ENCODE results near the gene MSH3. TPM values are rescaled to one million over a fixed set of nuclear protein-coding genes. Genes with fewer than 3 reads are reported as not detected.

The MSH3 gene
- total RNA-seq, 1 donor from 2014 or later = 13.0 TPM

- Mint-ChIP-seq H3K4me1 (ENCODE audit: unreplicated experiment) (peaks cover 15% of the 10 kb centered on the region), H3K36me3 (ENCODE audit: low read depth, unreplicated experiment) (peaks cover 5% of the 10 kb centered on the region), H3K4me3 (ENCODE audit: unreplicated experiment) (no peak overlapping the region), H3K27me3 (ENCODE audit: unreplicated experiment) (no peaks in the 10 kb centered on the region), H3K9me3 (ENCODE audit: unreplicated experiment) (no peaks in the 10 kb centered on the region), H3K27ac (ENCODE audit: unreplicated experiment) (no peak overlapping the region)
- no peak for DNase-seq (ENCODE audit: low spot score)
- TF ChIP-seq CTCF (IDR thresholded peaks at IDR 0.05; ENCODE audit: unreplicated experiment) = no peak
Measured at GRCh38 chr5:80797428-80798024, 143.1 kb downstream of the MSH3 start.

DNA sequence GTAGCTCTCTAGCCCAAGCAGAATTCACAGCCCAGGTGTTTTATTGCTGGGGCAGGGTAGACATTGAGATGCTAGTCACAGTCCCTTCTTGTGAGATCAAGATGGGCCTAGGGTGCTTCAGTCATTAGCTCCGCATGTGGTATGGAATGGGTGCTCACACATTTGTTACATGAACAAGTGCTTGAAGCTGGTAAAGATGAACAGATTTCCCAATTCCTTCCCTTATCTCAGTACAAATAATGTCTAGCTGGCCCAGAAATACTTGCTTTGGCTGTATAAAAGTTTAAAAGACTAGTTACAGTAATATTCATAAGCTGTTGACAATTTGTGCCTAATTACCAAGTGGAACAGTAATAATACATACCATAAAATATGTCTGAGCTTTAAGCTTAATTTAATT lies 143.7 kb downstream of the MSH3 start:
- Mint-ChIP-seq H3K27me3 (ENCODE audit: unreplicated experiment) (no peaks in the 10 kb centered on the region), H3K4me1 (ENCODE audit: unreplicated experiment) (peaks cover 15% of the 10 kb centered on the region), H3K9me3 (ENCODE audit: unreplicated experiment) (no peaks in the 10 kb centered on the region), H3K27ac (ENCODE audit: unreplicated experiment) (no peak overlapping the region), H3K4me3 (ENCODE audit: unreplicated experiment) (no peak overlapping the region), H3K36me3 (ENCODE audit: low read depth, unreplicated experiment) (peaks cover 11% of the 10 kb centered on the region)
- no peak for DNase-seq (ENCODE audit: low spot score)
- TF ChIP-seq CTCF (IDR thresholded peaks at IDR 0.05; ENCODE audit: unreplicated experiment) = no peak

GRCh38 chr5:80798633-80799032 lies 144.2 kb downstream of the MSH3 start:
- H3K27ac Mint-ChIP-seq (ENCODE audit: unreplicated experiment) = no peak overlapping the region
- TF ChIP-seq CTCF (IDR thresholded peaks at IDR 0.05; ENCODE audit: unreplicated experiment) = no peak
- H3K27me3 Mint-ChIP-seq (ENCODE audit: unreplicated experiment) = peaks cover 2% of the 10 kb centered on the region
- peaks cover 15% of the 10 kb centered on the region for H3K4me1 Mint-ChIP-seq (ENCODE audit: unreplicated experiment)
- no peak for DNase-seq (ENCODE audit: low spot score)
- H3K36me3 Mint-ChIP-seq (ENCODE audit: low read depth, unreplicated experiment) = peaks cover 16% of the 10 kb centered on the region
- no peak overlapping the region for H3K4me3 Mint-ChIP-seq (ENCODE audit: unreplicated experiment)
- peaks cover 3% of the 10 kb centered on the region for H3K9me3 Mint-ChIP-seq (ENCODE audit: unreplicated experiment)

DNA sequence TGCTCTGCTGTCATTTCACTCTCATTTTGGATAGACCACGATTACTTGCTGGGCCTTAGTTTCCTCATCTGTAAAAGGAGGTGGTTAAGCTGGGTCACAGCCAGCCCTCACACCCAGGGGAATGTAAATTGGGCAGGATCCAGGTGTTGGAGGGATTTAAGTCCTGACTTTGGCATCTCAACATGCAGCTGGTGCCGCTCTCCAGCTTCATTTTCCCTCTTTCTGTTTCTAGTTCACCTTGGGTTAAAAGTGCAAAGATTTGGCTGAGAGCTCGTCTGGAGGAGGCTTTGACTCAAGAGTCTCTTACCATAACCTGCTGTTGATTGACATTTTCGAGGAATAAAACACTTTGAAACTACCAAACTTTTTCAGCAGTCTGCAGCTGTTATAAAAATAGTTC lies 144.6 kb downstream of the MSH3 start:
- no peak overlapping the region for H3K27ac Mint-ChIP-seq (ENCODE audit: unreplicated experiment)
- no peak overlapping the region for H3K4me3 Mint-ChIP-seq (ENCODE audit: unreplicated experiment)
- peaks cover 7% of the 10 kb centered on the region for H3K9me3 Mint-ChIP-seq (ENCODE audit: unreplicated experiment)
- peaks cover 20% of the 10 kb centered on the region for H3K36me3 Mint-ChIP-seq (ENCODE audit: low read depth, unreplicated experiment)
- H3K4me1 Mint-ChIP-seq (ENCODE audit: unreplicated experiment) = peaks cover 15% of the 10 kb centered on the region
- peaks cover 2% of the 10 kb centered on the region for H3K27me3 Mint-ChIP-seq (ENCODE audit: unreplicated experiment)
- no peak for DNase-seq (ENCODE audit: low spot score)
- TF ChIP-seq CTCF (IDR thresholded peaks at IDR 0.05; ENCODE audit: unreplicated experiment) = no peak

GRCh38 chr5:80799573-80799972 lies 145.1 kb downstream of the MSH3 start:
- peaks cover 21% of the 10 kb centered on the region for H3K36me3 Mint-ChIP-seq (ENCODE audit: low read depth, unreplicated experiment)

More at GRCh38 chr5:80799573-80799972, 145.1 kb downstream of the MSH3 start:
- Mint-ChIP-seq H3K9me3 (ENCODE audit: unreplicated experiment) (peaks cover 8% of the 10 kb centered on the region), H3K27me3 (ENCODE audit: unreplicated experiment) (peaks cover 2% of the 10 kb centered on the region), H3K4me1 (ENCODE audit: unreplicated experiment) (peaks cover 15% of the 10 kb centered on the region), H3K27ac (ENCODE audit: unreplicated experiment) (no peak overlapping the region), H3K4me3 (ENCODE audit: unreplicated experiment) (no peak overlapping the region)
- no peak for DNase-seq (ENCODE audit: low spot score)
- TF ChIP-seq CTCF (IDR thresholded peaks at IDR 0.05; ENCODE audit: unreplicated experiment) = no peak
